HG03354 (cell line): ENCODE measurements around the gene TAF1B.

ENCODE experiments used
- ATAC-seq: cut with Tn5 transposase; IDR thresholded peaks from one replicate; pipeline ENCODE4 v1.9.1; 2021; ENCODE audit warnings: mild to moderate bottlenecking; ENCODE audit not compliant: unreplicated experiment, poor library complexity, severe bottlenecking

Gene TAF1B

GRCh38 chr2:9952856-9953503 is 109.7 kb downstream of the TAF1B start:
- no peak for ATAC-seq

DNA sequence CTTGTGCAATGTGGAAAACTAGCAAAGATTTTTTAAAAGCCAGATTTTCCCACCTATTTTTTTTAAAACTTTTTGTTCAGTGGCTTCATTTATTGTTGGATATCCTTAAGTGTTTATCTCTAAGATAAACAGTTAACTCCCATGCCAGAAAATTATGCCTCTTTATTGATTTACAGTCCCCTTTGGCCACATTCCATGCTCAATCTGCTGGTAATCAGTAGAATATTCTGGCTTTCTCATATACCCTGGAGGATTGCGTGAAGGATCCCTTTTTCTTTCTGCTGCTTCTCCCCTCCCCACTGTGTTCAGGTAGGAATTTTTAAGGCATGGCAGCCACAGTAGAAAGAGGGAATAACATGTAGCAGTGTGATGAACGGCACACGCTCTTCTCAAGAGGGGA is 110.9 kb downstream of the TAF1B start:
- no peak for ATAC-seq

GRCh38 chr2:9958057-9958456 is 114.8 kb downstream of the TAF1B start:
- ATAC-seq: no peak

DNA sequence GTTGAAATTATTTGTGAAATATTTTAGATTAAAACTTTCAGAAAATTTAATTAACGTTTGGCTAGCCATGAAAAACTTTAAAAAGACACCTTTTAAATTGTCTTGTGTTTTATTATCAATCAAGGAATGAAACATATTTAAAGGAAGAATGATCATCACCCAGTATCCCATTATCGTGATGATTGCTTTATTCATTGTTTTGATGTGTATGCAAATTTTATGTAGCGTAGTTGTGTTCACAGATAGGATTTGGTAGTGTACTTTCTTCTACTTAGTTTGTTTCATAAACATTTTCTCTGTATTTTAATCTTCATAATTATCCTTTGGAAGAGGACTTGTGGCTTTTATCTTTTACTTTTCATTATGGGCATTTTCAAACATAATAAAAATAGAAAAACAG is 116.0 kb downstream of the TAF1B start:
- ATAC-seq: no peak

DNA sequence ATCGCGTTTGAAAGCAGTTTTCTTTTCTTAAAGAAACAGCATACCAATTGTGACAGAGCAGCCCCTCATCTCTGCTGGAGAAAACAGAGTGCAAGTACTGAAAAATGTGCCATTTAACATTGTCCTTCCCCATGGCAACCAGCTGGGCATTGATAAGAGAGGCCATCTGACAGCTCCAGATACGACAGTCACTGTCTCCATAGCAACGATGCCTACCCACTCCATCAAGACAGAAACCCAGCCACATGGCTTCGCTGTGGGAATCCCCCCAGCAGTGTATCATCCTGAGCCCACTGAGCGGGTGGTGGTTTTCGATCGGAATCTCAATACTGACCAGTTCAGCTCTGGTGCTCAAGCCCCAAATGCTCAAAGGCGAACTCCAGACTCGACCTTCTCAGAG is 117.7 kb downstream of the TAF1B start:
- no peak for ATAC-seq

DNA sequence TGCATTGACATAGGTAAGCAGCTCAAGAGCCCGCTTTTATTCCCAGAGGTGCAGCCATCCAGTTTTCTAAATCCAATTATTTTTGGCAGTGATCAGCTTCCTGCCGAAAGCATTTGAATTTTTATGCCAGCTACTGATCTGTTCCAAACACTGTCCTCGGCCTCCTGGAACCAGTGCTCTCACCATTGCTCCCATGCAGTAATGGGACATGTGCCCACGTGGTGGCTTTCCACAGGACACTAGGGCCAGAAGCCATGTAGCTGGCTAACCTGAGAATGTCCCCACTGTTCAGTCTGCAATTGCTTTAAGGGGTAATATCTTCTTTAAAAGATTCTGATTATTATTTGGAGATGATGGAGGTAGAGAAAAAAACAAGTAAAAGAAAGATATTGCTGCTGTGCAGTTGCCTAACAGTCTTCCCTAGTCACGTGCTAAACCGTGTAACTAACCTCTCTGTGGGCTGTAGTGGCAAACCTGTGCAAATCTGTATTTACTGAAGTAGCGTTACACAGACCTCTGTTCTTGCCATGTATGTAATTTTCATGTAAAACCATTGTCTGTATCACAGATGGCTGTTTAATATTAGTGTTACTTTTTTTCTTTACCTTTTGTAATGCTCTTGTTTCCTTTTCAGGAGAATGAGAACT is 121.2 kb downstream of the TAF1B start:
- no peak for ATAC-seq

DNA sequence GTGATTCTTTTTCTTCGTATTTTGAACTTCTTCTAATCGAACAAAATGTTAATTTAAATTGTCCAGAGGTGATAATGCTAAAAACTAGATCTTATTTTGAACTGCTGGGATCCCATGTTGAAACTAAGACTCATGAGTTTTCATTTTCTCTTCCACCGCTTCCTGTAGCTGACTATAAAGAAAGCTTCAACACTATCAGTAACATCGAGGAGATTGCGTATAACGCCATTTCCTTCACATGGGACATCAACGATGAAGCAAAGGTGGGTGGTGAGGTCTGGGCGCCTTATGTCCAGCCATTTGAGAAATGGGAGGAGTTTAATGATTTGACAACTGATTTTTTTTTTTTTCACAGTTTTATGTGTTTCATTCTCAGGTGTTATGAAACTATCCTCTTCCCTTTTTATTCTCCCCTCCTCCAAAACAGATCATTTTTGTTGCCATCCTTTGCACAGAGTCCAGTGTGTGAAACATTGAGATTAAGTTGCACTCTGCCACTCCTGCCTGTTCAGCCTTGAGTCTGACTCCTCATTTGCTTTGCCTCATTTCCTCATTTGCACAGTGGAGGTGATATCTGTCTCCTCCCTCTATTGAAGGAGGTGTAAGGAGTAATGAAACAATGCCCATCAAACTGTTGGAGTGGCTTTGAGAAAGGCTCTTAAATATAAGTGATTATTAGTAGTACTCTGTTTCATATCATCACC is 122.0 kb downstream of the TAF1B start:
- ATAC-seq: no peak

DNA sequence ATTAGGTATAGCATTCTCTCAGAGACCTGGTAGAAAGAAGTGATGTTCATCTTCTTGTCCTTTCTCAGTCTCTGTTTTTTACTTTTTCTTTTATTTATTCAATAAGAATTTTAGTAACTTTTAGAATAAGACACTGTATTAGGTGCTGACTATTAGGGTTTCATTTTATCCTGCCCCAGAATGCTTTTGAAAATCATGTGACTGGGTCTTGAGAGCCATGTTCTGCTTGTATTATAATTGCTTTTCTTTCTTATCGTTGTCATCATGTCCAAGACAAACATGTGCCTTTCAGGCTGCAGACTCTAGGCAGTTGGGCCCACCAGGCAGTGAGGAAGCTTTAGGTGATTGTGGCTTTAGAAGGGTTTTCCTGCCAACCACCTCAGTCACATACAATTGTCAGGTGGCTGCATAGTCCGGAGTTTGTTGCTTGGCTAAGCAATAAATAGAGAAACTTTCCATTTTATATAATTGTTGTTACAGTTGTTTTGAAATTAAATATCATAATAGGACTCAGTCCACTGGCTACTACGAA is 123.3 kb downstream of the TAF1B start:
- no peak for ATAC-seq

DNA sequence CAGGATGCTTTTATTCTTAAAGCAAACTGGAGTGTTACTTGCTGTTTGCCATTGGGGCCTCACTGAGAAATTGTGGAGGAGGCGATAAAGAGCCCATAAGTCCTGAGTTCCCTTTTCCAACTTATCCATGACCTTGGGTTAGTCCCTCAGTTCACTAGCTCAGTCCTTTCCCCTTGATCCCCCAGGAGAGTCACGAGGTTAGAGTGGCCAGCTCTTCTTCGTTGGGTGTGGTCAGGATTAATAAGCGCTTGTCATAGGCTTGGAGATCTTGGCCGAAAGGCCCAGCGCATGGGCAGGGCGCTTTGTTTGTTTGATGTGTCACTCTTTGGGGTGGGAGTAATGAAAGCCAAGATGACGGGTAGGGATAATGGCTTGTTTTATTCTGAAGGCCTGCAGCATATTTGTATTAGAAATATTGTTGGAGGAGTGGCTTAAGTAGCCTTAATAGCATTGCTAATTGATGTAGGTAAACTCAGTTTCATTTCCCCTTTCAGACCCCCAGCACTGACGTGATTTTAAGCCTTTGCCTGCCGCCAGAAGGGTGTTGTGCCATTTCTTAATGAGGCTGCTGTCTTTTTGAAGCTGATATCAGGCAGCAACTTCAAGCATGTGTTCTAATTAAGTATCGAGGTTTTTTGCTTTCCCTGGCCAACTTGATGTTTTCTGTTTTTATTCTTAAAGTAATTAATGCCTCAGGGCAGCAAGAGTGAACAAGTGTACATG is 123.9 kb downstream of the TAF1B start:
- peak; percentile 89 for ATAC-seq

DNA sequence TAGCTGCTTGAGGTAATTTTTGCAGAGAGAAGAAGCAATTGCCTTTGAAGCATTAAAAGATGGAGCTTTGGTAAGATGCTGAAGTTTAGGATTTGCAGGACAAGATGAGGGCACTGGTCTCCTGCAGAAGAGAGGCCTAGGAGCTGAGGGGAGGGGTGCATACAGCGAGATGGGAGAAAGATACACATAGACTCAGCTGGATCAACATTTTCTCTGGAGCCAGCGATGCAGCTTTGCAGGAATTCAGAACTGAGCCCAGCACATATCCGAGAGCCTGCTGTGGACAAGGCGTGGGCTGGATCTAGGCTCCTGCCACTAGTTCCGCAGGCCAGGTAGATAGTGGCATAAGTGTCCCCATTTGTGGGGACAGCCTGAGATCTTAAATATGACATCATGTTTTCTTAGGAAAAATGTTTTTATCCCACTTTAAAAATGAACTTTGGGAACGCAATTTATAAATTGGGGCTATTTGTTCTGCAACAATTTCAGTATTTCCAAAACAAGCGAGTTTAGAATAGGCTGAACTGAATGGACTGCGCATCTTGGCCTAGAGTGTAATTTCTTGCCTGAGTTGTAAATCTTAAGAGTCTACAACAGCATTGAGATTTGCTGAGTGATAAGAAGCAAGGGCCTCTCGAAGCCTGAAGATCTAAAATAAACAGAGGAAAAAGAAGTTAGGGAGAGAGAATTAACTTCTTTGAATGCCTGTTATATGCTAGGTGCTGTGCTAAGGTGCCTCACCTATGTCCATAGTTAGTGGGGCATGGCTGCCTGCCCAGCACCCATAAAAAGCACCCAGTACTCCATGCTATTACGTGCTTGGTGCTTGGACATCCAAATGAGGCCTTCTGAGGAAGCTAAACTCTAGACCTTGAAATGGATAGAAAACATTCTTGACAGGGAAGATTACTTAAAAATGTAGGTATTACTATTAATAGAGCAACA is 125.6 kb downstream of the TAF1B start:
- ATAC-seq: no peak

DNA sequence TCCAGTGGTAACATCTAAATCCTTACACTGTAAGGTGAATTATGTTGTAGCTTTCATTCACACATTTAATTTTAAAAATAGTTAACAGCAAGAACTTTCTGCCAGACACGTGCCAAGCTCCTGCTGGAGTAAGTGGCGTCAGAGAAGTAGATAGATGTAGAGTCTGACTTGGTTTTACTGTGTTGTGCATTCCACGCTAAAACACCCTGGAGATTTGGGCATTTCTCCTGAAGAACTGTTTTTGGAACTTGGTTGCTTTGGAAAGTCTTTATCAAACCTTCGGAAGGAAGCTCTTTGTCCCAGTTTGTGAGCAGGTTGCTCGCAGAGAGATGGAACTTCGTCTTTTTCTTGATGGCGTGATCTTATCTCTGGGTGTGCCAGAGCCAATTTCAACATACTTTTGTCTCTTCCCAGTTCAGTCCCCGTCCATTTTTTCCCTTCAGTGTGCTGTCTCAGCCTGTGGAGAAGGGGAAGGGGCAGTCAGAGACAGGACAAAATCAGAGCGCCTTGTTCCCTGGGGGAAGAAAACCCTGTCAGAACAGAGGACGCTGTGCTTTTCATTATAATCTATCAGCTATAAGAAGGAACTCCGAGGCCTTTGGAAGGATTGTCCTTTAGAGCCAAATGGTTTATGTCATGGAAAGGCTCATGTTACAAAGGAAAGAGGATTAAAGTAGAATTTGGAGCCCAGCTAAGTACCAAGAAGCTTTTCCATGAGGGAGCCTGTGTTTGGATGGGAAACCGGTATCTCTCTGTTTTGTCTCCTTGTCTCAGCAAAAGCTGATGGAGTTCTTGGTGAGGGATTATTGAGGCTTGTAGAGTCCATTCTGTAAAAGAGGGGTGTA is 127.1 kb downstream of the TAF1B start:
- ATAC-seq: no peak

GRCh38 chr2:9971105-9971818 is 128.0 kb downstream of the TAF1B start:
- ATAC-seq: no peak

DNA sequence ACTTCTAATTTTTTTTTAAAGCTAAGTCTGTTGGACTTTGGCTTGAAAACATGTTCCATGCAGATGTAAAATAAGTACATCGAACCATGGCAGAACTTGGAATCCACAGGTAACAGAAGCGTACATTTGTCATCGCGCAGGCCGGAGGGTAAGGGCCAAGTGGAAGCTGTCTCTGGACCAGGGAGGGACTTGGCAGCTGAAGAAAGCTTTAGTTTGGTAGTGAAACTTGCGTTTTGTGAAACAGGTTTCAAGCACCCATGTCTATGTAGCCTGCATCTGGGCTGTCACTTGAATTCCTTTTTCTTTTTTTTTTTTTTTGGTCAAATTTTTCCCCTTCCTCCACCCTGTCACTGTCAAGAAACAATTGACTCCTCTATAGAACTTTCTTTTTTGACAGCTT is 128.6 kb downstream of the TAF1B start:
- no peak for ATAC-seq

GRCh38 chr2:9972621-9973479 is 129.6 kb downstream of the TAF1B start:
- ATAC-seq: no peak

- ATAC-seq: no peak
These were observed 130.4 kb downstream of the TAF1B start for GRCh38 chr2:9973690-9974089.

DNA sequence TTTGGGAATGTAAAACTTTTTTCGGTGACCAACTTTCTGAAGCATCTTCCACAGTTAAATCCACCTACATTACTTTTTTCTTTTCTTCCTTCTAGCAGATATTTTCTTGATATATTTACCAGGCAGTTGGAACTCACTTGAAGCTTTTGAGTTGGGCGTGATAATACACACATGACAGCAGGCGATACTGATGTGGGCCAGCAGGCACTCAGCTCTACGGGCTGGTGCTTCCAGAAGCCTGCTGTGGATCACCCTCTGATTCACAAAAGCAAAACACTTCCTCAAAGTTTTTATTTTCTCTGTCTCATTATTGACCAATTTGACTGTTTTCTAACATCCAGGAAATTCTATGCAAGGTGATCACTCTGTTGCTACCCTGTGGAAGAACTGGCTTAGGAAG is 131.1 kb downstream of the TAF1B start:
- ATAC-seq: no peak

DNA sequence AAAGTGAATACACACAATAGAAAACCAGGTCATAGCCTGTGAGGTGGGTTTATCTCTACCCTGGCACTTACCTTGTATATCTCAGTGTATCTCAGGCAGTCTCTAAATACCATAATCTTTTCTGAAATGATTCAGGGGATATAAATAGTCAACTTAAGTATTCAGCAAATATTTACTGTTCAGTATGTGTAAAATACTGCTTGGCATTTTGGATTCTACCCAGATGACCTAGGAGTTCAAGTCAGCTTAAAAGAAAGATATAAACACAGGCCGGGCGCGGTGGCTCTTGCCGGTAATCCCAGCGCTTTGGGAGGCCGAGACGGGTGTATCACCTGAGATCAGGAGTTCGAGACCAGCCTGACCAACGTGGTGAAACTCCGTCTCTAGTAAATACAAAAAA is 132.1 kb downstream of the TAF1B start:
- no peak for ATAC-seq
